ENCODE results near the gene ARGLU1. TPM values are rescaled to one million over a fixed set of nuclear protein-coding genes. Genes with fewer than 3 reads are reported as not detected.

Gene ARGLU1
- total and polyA plus RNA-seq, 8 donors = 16.6 to 321 (median 108) TPM

- Histone ChIP-seq H3K36me3 (peaks cover 0 to 39% (median 32%) of the 10 kb centered on the region in 4 donors), H3K27ac (no peak overlapping the region), H3K27me3 (no peaks in the 10 kb centered on the region), H3K9me3 (no peaks in the 10 kb centered on the region), H3K4me1 (peaks cover 0 to 9% (median 3%) of the 10 kb centered on the region in 4 donors), H3K4me3 (no peak overlapping the region)
- intact Hi-C loops (cut with DNase I; ENCODE audit: low total_unique reads) = no loop called here
- 84 to 95% (median 90%) methylated on average over 1 of the region's 1 CpG for WGBS, 5 donors
- TF ChIP-seq, protein P1, sequence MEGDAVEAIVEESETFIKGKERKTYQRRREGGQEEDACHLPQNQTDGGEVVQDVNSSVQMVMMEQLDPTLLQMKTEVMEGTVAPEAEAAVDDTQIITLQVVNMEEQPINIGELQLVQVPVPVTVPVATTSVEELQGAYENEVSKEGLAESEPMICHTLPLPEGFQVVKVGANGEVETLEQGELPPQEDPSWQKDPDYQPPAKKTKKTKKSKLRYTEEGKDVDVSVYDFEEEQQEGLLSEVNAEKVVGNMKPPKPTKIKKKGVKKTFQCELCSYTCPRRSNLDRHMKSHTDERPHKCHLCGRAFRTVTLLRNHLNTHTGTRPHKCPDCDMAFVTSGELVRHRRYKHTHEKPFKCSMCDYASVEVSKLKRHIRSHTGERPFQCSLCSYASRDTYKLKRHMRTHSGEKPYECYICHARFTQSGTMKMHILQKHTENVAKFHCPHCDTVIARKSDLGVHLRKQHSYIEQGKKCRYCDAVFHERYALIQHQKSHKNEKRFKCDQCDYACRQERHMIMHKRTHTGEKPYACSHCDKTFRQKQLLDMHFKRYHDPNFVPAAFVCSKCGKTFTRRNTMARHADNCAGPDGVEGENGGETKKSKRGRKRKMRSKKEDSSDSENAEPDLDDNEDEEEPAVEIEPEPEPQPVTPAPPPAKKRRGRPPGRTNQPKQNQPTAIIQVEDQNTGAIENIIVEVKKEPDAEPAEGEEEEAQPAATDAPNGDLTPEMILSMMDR (IDR thresholded peaks at IDR 0.05) = no peak
- TF ChIP-seq POLR2A (IDR thresholded peaks at IDR 0.05) (no peak), EP300 (IDR thresholded peaks at IDR 0.05) (no peak), POLR2AphosphoS5 (IDR thresholded peaks at IDR 0.05) (no peak)
- DNase-seq = no peak
These were observed 26.1 kb downstream of the ARGLU1 start for GRCh38 chr13:106541826-106542225.

DNA sequence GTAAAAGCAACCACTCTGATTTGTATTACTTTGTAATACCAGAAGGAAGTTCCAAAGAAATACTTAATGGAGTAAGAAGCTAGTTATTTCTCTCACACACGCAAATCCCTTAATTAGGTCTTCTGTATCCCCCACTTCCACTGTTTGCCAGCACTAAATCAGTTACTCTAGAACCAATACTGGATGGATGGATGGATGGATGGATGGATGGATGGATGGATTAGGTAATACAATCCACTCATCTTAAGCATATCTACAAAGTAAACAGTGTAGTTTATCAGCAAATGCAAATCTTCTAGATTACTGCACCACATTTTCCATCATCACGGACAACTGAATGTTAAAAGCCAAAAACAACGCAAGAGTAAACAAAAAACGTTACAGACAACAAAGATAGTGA, 27.3 kb downstream of the ARGLU1 start:
- WGBS, 5 donors = 42 to 71% (median 58%) methylated on average over 4 of the region's 4 CpGs
- H3K36me3 ChIP-seq = peaks cover 0 to 35% (median 30%) of the 10 kb centered on the region in 4 donors
- H3K9me3 ChIP-seq = no peaks in the 10 kb centered on the region
- peaks cover 0 to 17% (median 11%) of the 10 kb centered on the region in 4 donors for H3K4me1 ChIP-seq
- intact Hi-C loops (cut with DNase I; ENCODE audit: low total_unique reads) = no loop called here
- no peak for DNase-seq
- TF ChIP-seq, protein P1 (IDR thresholded peaks at IDR 0.05) = no peak
- TF ChIP-seq POLR2A (IDR thresholded peaks at IDR 0.05) = no peak
- no peak for TF ChIP-seq POLR2AphosphoS5 (IDR thresholded peaks at IDR 0.05)
- no peak for TF ChIP-seq EP300 (IDR thresholded peaks at IDR 0.05)
- no peaks in the 10 kb centered on the region for H3K27me3 ChIP-seq
- no peak overlapping the region for H3K4me3 ChIP-seq
- no peak overlapping the region for H3K27ac ChIP-seq

GRCh38 chr13:106537521-106537920, 30.4 kb downstream of the ARGLU1 start:
- H3K36me3 ChIP-seq = peaks cover 0 to 17% (median 15%) of the 10 kb centered on the region in 4 donors
- no peak overlapping the region for H3K27ac ChIP-seq
- intact Hi-C loops (cut with DNase I; ENCODE audit: low total_unique reads) = no loop called here
- H3K27me3 ChIP-seq = peaks cover 0 to 14% (median 10%) of the 10 kb centered on the region in 3 donors
- H3K4me3 ChIP-seq = no peak overlapping the region
- 30 to 54% (median 42%) methylated on average over 3 of the region's 3 CpGs for WGBS, 5 donors
- DNase-seq = no peak
- peaks cover 14 to 35% (median 31%) of the 10 kb centered on the region in 4 donors for H3K4me1 ChIP-seq
- no peaks in the 10 kb centered on the region for H3K9me3 ChIP-seq
- TF ChIP-seq EP300 (IDR thresholded peaks at IDR 0.05) = no peak
- no peak for TF ChIP-seq POLR2AphosphoS5 (IDR thresholded peaks at IDR 0.05)
- TF ChIP-seq POLR2A (IDR thresholded peaks at IDR 0.05) = no peak
- TF ChIP-seq, protein P1 (IDR thresholded peaks at IDR 0.05) = no peak

DNA sequence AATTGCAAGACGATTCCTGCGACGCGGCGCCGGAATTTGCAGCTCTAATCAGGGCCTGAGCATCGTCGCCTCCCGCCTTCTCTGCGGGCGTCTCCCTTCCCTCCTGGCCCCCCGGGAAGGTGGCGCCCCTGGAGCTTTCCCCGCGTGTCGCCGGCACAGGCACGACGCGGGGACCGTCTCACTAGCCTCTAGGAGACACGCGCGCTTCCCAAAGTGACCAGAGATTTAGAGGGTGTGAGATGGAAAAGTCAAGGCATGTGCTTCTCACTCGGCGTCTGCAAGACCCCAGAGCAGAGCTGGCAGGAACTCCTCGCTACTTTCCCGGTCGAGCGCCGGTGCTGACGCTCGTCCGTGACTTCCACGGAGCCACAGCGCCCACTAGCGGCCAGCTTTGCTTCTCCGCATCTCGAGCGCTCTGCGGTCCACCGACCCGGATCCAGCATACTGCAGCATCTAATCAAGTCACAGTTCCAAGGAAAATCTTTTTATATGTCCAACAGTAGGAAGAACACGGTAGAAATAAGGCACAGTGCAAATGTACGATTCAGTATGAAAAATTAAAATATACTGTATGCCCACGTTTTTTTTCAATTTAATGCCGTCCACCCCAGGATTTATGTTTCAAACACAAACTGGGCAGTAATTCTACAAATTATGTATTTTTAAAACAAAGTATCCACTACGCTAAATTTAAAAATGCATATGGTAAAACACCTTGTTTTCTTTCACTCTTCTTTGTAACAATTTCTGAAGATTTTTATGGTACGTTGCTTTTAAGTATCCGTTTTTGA, 31.5 kb downstream of the ARGLU1 start:
- TF ChIP-seq EP300 (IDR thresholded peaks at IDR 0.05) (no peak), POLR2A (IDR thresholded peaks at IDR 0.05) (no peak), POLR2AphosphoS5 (IDR thresholded peaks at IDR 0.05) (peak in 2 of 3 donors; percentile 31 to 85)
- TF ChIP-seq, protein P1 (IDR thresholded peaks at IDR 0.05) = peak in 5 of 7 experiments; percentile 82 to 97 (median 89)
- Histone ChIP-seq H3K4me3 (peak overlapping the region; percentile 66 to 94 (median 72)), H3K36me3 (peaks cover 0 to 9% (median 7%) of the 10 kb centered on the region in 4 donors), H3K9me3 (no peaks in the 10 kb centered on the region), H3K27ac (peak overlapping the region; percentile 57 to 88 (median 68)), H3K4me1 (peaks cover 14 to 44% (median 37%) of the 10 kb centered on the region in 4 donors), H3K27me3 (peaks cover 0 to 14% (median 10%) of the 10 kb centered on the region in 3 donors)
- intact Hi-C loops (cut with DNase I; ENCODE audit: low total_unique reads) = no loop called here
- WGBS, 5 donors = 4 to 10% (median 5%) methylated on average over 19 to 50 of the region's 50 CpGs
- peak; percentile 93 to 97 for DNase-seq

All from stomach (tissue), 9 donors.